ENCODE results near the gene KIF21B.

KIF21B gene

GRCh38 chr1:201017828-201018163 is 5.7 kb downstream of the KIF21B start:
- DNase-seq, result no peak

GRCh38 chr1:201016943-201017827 is 6.3 kb downstream of the KIF21B start:
- no peak for DNase-seq

GRCh38 chr1:201016211-201016651 is 7.3 kb downstream of the KIF21B start:
- DNase-seq, result no peak

GRCh38 chr1:201015551-201016091 is 7.9 kb downstream of the KIF21B start:
- DNase-seq, result peak; percentile 35

- DNase-seq, result no peak
These were observed 8.7 kb downstream of the KIF21B start for GRCh38 chr1:201014816-201015200.

- no peak for DNase-seq
These were observed 9.3 kb downstream of the KIF21B start for GRCh38 chr1:201013991-201014815.

- DNase-seq, result no peak
These were observed 10.5 kb downstream of the KIF21B start for GRCh38 chr1:201013031-201013485.

- no peak for DNase-seq
These were observed 11.9 kb downstream of the KIF21B start for GRCh38 chr1:201011616-201012015.

- DNase-seq, result no peak
These were observed 13.4 kb downstream of the KIF21B start for GRCh38 chr1:201009962-201010645.

- DNase-seq, result no peak
These were observed 14.7 kb downstream of the KIF21B start for GRCh38 chr1:201008666-201009360.

GRCh38 chr1:201007481-201007880 is 16.0 kb downstream of the KIF21B start:
- no peak for DNase-seq

- no peak for DNase-seq
These were observed 17.1 kb downstream of the KIF21B start for GRCh38 chr1:201006450-201006849.

GRCh38 chr1:201004732-201005131 is 18.8 kb downstream of the KIF21B start:
- no peak for DNase-seq

GRCh38 chr1:201004154-201004553 is 19.4 kb downstream of the KIF21B start:
- no peak for DNase-seq

- DNase-seq, result peak; percentile 30
These were observed 21.0 kb downstream of the KIF21B start for GRCh38 chr1:201002510-201002909.

GRCh38 chr1:201001962-201002361 is 21.6 kb downstream of the KIF21B start:
- DNase-seq, result no peak

GRCh38 chr1:201000391-201000790 is 23.1 kb downstream of the KIF21B start:
- DNase-seq, result no peak

GRCh38 chr1:200999667-201000066 is 23.8 kb downstream of the KIF21B start:
- no peak for DNase-seq

- DNase-seq, result no peak
These were observed 25.2 kb downstream of the KIF21B start for GRCh38 chr1:200998323-200998722.

- DNase-seq, result no peak
These were observed 31.0 kb downstream of the KIF21B start for GRCh38 chr1:200992382-200993048.

GRCh38 chr1:200991097-200991614 is 32.4 kb downstream of the KIF21B start:
- no peak for DNase-seq

- no peak for DNase-seq
These were observed 33.4 kb downstream of the KIF21B start for GRCh38 chr1:200990114-200990513.

All from stimulated activated CD4-positive, alpha-beta T cell treated with anti-CD3 and anti-CD28 coated beads, Interleukin-1b, Interleukin-23, amount 100 ng/mL, for 48 hours (primary cell).